Subcutaneous adipose tissue (tissue), 4 donors: ENCODE data around the gene LTA4H. TPM values are rescaled to one million over a fixed set of nuclear protein-coding genes. Genes with fewer than 3 reads are reported as not detected.

ENCODE experiments used
- total RNA-seq, 4 donors: library from RNA; depleted of rRNA; stranded (reverse); fragments of >200 nt; gene quantifications; one replicate each; pipeline ENCODE4 v1.1.0, GENCODE V29; 2016
- TF ChIP-seq, protein P1 (sequence below): fragments of 450-650 bp; IDR thresholded peaks from one replicate; pipeline ENCODE4 v1.5.1; 2016; ENCODE audit warnings: low read depth, mild to moderate bottlenecking, control low read depth, antibody characterized with exemption, moderate library complexity

Gene LTA4H
- total RNA-seq, 4 donors from 2014 or later, result 43.3 to 156 (median 57.0) TPM

- TF ChIP-seq, protein P1, sequence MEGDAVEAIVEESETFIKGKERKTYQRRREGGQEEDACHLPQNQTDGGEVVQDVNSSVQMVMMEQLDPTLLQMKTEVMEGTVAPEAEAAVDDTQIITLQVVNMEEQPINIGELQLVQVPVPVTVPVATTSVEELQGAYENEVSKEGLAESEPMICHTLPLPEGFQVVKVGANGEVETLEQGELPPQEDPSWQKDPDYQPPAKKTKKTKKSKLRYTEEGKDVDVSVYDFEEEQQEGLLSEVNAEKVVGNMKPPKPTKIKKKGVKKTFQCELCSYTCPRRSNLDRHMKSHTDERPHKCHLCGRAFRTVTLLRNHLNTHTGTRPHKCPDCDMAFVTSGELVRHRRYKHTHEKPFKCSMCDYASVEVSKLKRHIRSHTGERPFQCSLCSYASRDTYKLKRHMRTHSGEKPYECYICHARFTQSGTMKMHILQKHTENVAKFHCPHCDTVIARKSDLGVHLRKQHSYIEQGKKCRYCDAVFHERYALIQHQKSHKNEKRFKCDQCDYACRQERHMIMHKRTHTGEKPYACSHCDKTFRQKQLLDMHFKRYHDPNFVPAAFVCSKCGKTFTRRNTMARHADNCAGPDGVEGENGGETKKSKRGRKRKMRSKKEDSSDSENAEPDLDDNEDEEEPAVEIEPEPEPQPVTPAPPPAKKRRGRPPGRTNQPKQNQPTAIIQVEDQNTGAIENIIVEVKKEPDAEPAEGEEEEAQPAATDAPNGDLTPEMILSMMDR, result no peak
Observed at GRCh38 chr12:96047229-96048211, 12.1 kb upstream of the LTA4H start.

- TF ChIP-seq, protein P1, result no peak
Observed at GRCh38 chr12:96046543-96047228, 11.3 kb upstream of the LTA4H start.

DNA sequence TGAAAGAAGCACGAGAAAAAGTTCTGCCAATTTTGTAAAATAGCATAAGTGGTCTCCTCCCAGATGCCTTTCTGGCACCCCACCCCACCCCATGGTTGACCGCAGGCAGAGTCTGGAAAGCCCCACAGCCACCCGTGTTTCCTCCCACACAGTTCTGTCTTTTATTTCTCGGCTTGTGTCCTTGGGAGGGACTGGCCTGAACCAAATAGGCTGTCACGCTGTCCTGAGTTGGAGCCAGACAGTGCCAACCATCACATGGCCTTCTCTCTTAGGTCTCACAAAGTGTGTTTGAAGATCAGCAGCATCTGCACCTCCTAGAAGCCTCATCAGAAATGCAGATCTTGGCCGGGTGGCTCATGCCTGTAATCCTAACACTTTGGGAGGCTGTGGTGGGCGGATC, 10.2 kb upstream of the LTA4H start:
- TF ChIP-seq, protein P1, result no peak

DNA sequence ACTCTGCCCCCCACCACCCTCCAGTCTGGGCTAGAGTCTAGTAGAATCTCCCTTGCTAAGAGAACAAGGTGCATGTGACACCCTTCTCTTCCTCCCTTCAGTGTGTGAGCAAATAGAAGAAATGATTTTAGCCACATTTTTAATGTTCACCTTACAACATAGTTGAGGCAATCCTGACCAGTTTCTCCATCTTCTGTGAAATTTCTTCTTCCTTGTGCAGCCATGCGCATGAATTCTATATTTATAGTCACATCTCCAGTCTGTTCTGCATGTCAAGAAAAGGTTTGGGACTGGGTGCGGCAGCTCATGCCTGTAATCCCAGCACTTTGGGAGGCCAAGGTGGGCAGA, 9.5 kb upstream of the LTA4H start:
- TF ChIP-seq, protein P1, result no peak

GRCh38 chr12:96044017-96044942, 8.9 kb upstream of the LTA4H start:
- TF ChIP-seq, protein P1, result no peak

DNA sequence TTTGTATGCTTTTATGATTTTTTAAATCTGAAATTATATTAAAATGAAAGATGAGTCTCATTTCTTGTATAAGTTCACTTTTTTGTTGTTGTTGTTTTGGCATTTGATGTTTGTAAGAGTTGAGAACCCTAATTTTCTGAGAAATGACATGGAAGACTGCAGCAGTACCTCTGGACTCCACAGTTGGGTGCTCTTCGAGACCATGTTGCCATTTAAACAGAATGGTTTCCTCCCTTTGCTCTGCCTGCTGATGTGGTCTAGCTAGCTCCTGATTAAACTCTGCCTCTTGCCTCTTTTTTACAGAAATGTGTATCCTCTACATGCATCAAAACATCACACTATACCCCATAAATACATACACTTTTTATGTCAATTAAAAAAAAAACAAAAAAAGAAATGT, 5.8 kb upstream of the LTA4H start:
- TF ChIP-seq, protein P1, result no peak
